Coronary artery (tissue), 2 donors: Measurements from ENCODE around the gene NEURL2.
"Not testable (repeated sequence)": the region's sequence is repeated elsewhere in the genome, so short reads cannot be mapped to it uniquely, and the experiment has no call there.

Source experiments
- DNase-seq: peaks from one replicate; pipeline ENCODE4 v3.0.0-alpha.2; 2017; ENCODE audit warnings: low spot score
- H3K27ac ChIP-seq, 2 donors: fragments of 200-600 bp; sonication (generic); one replicate each; pipeline ENCODE4 v1.5.1; 2016 to 2019
- H3K4me3 ChIP-seq: fragments of 200-600 bp; sonication (generic); 2 replicates; pipeline ENCODE4 v1.5.1; 2016; ENCODE audit warnings: mild to moderate bottlenecking, moderate library complexity
- TF ChIP-seq, protein P1 (sequence below): fragments of 200-600 bp; sonication (generic); IDR thresholded peaks from one replicate; pipeline ENCODE4 v1.5.1; 2019; ENCODE audit warnings: antibody characterized with exemption

Gene NEURL2

DNA sequence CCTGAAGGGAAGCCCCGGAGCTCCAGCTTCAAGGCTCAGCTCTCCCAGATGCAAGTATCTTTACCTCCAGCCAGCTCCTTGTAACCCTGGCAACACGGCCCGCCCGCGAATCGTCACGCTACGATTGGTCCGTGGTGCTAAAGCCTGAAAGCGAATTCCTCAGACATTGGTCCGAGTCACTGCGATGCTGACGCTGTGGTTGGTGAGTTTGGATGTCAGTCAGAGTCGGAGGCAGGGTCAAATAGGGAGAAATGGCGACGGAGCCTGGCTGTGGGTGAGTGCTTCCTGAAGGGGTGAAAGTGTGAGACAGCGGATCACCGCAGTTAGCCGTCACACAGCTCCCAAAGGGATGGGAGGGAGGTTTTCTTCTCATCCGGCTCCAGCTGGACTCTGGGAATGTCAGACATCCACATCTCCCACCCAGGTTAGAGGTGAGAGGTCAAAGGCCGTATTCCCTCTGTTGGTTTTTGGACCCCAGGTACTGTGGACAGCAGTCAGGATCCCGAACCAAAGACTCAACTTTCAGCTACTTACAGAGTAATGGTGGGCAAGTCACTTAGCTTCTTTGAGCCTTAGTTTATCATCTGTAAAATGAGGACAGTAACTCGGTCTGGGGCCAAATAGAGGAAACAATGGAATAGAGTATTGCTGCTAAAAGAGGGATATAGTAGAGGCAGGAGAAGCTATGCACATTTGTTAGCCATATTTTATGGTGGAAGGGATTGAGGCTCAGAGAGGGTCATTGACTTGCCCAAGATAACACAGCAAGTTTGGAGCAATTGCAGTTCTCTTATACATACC, 9.8 kb downstream of the NEURL2 start, which contains the start of gene ZSWIM1:
ZSWIM1 (plus strand) TSS at position 240 of the 801 bp plus-strand sequence. CDS start 1,366 bp downstream, outside the sequence.
- H3K27ac ChIP-seq = peak within 1 kb of the TSS; percentile 51 to 93
- TF ChIP-seq, protein P1, sequence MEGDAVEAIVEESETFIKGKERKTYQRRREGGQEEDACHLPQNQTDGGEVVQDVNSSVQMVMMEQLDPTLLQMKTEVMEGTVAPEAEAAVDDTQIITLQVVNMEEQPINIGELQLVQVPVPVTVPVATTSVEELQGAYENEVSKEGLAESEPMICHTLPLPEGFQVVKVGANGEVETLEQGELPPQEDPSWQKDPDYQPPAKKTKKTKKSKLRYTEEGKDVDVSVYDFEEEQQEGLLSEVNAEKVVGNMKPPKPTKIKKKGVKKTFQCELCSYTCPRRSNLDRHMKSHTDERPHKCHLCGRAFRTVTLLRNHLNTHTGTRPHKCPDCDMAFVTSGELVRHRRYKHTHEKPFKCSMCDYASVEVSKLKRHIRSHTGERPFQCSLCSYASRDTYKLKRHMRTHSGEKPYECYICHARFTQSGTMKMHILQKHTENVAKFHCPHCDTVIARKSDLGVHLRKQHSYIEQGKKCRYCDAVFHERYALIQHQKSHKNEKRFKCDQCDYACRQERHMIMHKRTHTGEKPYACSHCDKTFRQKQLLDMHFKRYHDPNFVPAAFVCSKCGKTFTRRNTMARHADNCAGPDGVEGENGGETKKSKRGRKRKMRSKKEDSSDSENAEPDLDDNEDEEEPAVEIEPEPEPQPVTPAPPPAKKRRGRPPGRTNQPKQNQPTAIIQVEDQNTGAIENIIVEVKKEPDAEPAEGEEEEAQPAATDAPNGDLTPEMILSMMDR = no peak
- DNase-seq = peak; percentile 99
- H3K4me3 ChIP-seq = peak within 1 kb of the TSS; percentile 79

GRCh38 chr20:45878076-45878761, 12.8 kb downstream of the NEURL2 start:
- Histone ChIP-seq H3K27ac (peak overlapping the region in 1 of 2 donors; percentile 16), H3K4me3 (no peak overlapping the region)
- no peak for DNase-seq
- TF ChIP-seq, protein P1 = no peak

DNA sequence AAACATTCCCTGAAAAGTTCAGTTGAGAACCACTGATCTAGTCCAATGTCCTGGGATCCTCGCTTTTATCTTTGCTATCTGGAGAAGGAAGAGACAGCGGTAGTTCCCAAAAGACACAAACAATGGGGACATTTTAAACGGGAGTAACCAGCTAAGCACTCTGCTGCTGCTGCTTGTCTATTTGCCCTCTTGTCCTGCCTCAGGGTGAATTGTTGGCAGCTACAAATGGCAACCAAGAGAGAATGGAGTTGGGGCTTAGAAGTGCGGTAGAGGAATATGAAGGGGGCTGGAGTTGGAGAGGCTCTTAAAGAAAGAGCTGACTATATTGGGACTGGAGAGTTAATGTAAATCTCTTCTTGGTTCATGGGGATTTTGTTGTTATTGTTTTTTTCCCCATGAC, 16.4 kb downstream of the NEURL2 start:
- no peak for DNase-seq
- no peak overlapping the region for H3K4me3 ChIP-seq
- TF ChIP-seq, protein P1 = no peak
- H3K27ac ChIP-seq = no peak overlapping the region

- not testable (repeated sequence) for H3K27ac ChIP-seq, H3K4me3 ChIP-seq, DNase-seq
Observed at GRCh38 chr20:45874104-45874481, 16.9 kb downstream of the NEURL2 start.

GRCh38 chr20:45873409-45874103, 17.5 kb downstream of the NEURL2 start:
- H3K27ac ChIP-seq = no peak overlapping the region
- DNase-seq = no peak
- H3K4me3 ChIP-seq = no peak overlapping the region
- TF ChIP-seq, protein P1 = no peak

DNA sequence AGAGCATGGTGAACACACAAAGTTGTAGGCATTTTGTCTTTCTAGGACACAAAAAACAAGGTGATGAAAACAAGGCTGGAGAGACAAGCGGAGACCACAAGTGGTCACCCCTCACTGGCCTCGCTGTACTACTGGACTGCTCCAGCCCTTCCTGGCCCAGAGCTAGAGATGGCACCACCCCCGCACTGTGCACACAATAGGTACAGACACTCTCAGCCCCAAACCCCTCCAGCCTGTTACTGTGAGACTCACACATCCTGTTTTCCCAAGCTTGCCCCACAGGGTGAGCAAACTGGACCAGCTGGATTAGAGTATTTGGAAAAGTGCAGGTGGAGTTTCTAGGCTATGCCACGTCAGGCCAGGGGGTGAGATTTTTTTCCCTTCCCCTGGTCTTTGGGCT, 18.4 kb downstream of the NEURL2 start:
- TF ChIP-seq, protein P1 = no peak
- Histone ChIP-seq H3K27ac (no peak overlapping the region), H3K4me3 (no peak overlapping the region)
- no peak for DNase-seq

DNA sequence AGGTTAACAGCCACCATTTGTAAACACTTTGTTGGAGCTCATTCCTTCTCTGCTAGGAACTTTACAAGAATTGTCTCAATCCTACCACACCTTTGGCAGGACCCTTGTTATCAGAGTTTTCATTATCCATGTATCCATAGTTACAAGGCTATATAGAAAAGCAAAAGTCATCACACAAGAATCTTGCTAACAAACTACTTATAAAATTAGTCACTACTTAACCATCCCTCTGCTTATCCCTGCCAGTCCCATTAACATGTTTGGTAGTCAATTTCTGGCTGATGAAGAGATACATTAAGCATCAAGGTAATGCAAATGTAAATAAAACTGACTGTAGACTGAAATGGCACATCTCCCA, 23.2 kb downstream of the NEURL2 start:
- no peak for DNase-seq
- TF ChIP-seq, protein P1 = no peak
- H3K27ac ChIP-seq = no peak overlapping the region
- no peak overlapping the region for H3K4me3 ChIP-seq
